Esophagus muscularis mucosa (tissue), 4 donors: Measurements from ENCODE around the gene OAS3.

Experiments
- CTCF ChIP-seq, 3 experiments: fragments of 200-600 bp in 2 of 3; fragments of 450-650 bp in 1 of 3; sonication (generic) in 2 of 3; IDR thresholded peaks; one replicate each; pipeline ENCODE4 v1.5.1; 2017 to 2019; ENCODE audit warnings: antibody characterized with exemption in 3 of 3, mild to moderate bottlenecking in 2 of 3, moderate library complexity in 1 of 3
- EP300 ChIP-seq: sonication (generic); formaldehyde crosslinking; IDR thresholded peaks from one replicate; pipeline ENCODE4 v1.6.1; 2017; ENCODE audit warnings: antibody characterized with exemption
- POLR2A ChIP-seq: fragments of 450-650 bp; IDR thresholded peaks from one replicate; pipeline ENCODE4 v1.6.1; 2017; ENCODE audit warnings: antibody characterized with exemption, moderate library complexity, mild to moderate bottlenecking, low read depth
- POLR2AphosphoS5 ChIP-seq, 2 donors: sonication (generic); formaldehyde crosslinking; IDR thresholded peaks; one replicate each; pipeline ENCODE4 v1.6.1; 2017; ENCODE audit warnings: antibody characterized with exemption in 2 of 2

GRCh38 chr12:113005762-113006161 lies 67.5 kb downstream of the OAS3 start:
- no peak for TF ChIP-seq CTCF (IDR thresholded peaks at IDR 0.05)
- no peak for TF ChIP-seq POLR2AphosphoS5 (IDR thresholded peaks at IDR 0.05)
- TF ChIP-seq EP300: no peak
- no peak for TF ChIP-seq POLR2A
